A549 (cell line): ENCODE results near the gene CKLF. TPM values are rescaled to one million over a fixed set of nuclear protein-coding genes. Genes with fewer than 3 reads are reported as not detected.

Experiments used
- ATAC-seq, 2 experiments: fragments of 200-7000 bp in 1 of 2; fragments of >200 bp in 1 of 2; cut with Nextera tagmentation in 1 of 2; cut with Tn5 transposase in 1 of 2; 3 replicates each; pipeline versions ENCODE4 v1.8.0 to v1.9.1; 2018 to 2020; ENCODE audit warnings: mild to moderate bottlenecking in 1 of 2, moderate library complexity in 1 of 2
- CTCF ChIA-PET: fragments of 300-600 bp; sonication (Branson Sonifier 250); formaldehyde crosslinking; extraction: SDS; loops from one replicate; lab custom pipeline; 2021; ENCODE audit warnings: antibody characterized with exemption, inconsistent platforms; lab: Yijun Ruan, JAX
- POLR2A ChIA-PET: fragments of 350-600 bp; formaldehyde crosslinking; extraction: SDS; loops from one replicate; lab custom pipeline; 2021; ENCODE audit warnings: antibody characterized with exemption, inconsistent platforms; lab: Yijun Ruan, JAX
- DNase-seq, 2 experiments: peaks; one replicate each; pipeline versions ENCODE4 v3.0.0 to v3.0.0-alpha.2; 2011 to 2016; ENCODE audit warnings: low read depth in 1 of 2, low spot score in 1 of 2
- FAIRE-seq: peaks from 2 replicates; lab custom pipeline; 2011; peaks lifted over from hg19 to GRCh38; lab: Jason Lieb, UNC
- H3K27ac ChIP-seq, 2 experiments: fragments of >200 bp; sonication (Bioruptor Twin); formaldehyde crosslinking; 3 replicates each; pipeline ENCODE4 v1.5.1; 2016 to 2017
- H3K4me1 ChIP-seq: fragments of >200 bp; sonication (Bioruptor Twin); formaldehyde crosslinking; 3 replicates; pipeline ENCODE4 v1.6.1; 2016
- H3K4me2 ChIP-seq: fragments of >200 bp; sonication (Bioruptor Twin); formaldehyde crosslinking; 3 replicates; pipeline ENCODE4 v1.6.1; 2016
- H3K4me3 ChIP-seq: fragments of >200 bp; sonication (Bioruptor Twin); formaldehyde crosslinking; 3 replicates; pipeline ENCODE4 v1.5.1; 2016
- H3K9me3 ChIP-seq: fragments of >200 bp; sonication (Bioruptor Twin); formaldehyde crosslinking; 3 replicates; pipeline ENCODE4 v1.6.1; 2016
- CEBPB ChIP-seq, 2 experiments: fragments of >200 bp in 1 of 2; sonication (Bioruptor Twin) in 1 of 2; formaldehyde crosslinking in 1 of 2; IDR thresholded peaks; 2 replicates each; pipeline ENCODE4 v1.6.1; 2012 to 2016
- ESRRA ChIP-seq: fragments of 150-350 bp; IDR thresholded peaks from 2 replicates; pipeline ENCODE4 v1.6.1; 2014; ENCODE audit warnings: mild to moderate bottlenecking, low read length, borderline replicate concordance
- FOSL2 ChIP-seq, 2 experiments: fragments of 450-650 bp in 1 of 2; fragments of >200 bp in 1 of 2; sonication (Bioruptor Twin) in 1 of 2; formaldehyde crosslinking; IDR thresholded peaks; 2 replicates each; pipeline versions ENCODE4 v1.5.0 to v1.6.1; 2016 to 2020; ENCODE audit warnings: mild to moderate bottlenecking in 1 of 2, moderate library complexity in 1 of 2
- GATA3 ChIP-seq: IDR thresholded peaks from 2 replicates; pipeline ENCODE4 v1.6.1; 2012; ENCODE audit warnings: borderline replicate concordance
- HDAC2 ChIP-seq: fragments of 200-600 bp; sonication (generic); IDR thresholded peaks from 2 replicates; pipeline ENCODE4 v1.6.1; 2016
- HOXA7 ChIP-seq: fragments of 250-450 bp; sonication (Bioruptor Pico); IDR thresholded peaks from 2 replicates; pipeline ENCODE4 v1.5.0; 2020; ENCODE audit warnings: mild to moderate bottlenecking, moderate library complexity
- JUN ChIP-seq, 2 experiments: fragments of >200 bp; sonication (Bioruptor Twin); formaldehyde crosslinking; IDR thresholded peaks; 2 replicates in 1 of 2; 3 replicates in 1 of 2; pipeline ENCODE4 v1.6.1; 2016 to 2017
- JUNB ChIP-seq: fragments of >200 bp; sonication (Bioruptor Twin); formaldehyde crosslinking; IDR thresholded peaks from 2 replicates; pipeline ENCODE4 v1.6.1; 2016
- MYC ChIP-seq: IDR thresholded peaks from 2 replicates; pipeline ENCODE4 v1.6.1; 2012; ENCODE audit warnings: mild to moderate bottlenecking, inconsistent platforms, low read length, improper control_type of control experiment, borderline replicate concordance
- NFE2L2 ChIP-seq: fragments of 150-350 bp; conservative IDR thresholded peaks from 2 replicates; pipeline ENCODE4 v1.6.1; 2014; ENCODE audit warnings: low read length
- POLR2A ChIP-seq: IDR thresholded peaks from 2 replicates; pipeline ENCODE4 v1.6.1; 2012; ENCODE audit warnings: mild to moderate bottlenecking, low read length
- RNF2 ChIP-seq: fragments of 200-600 bp; sonication (generic); IDR thresholded peaks from 2 replicates; pipeline ENCODE4 v1.6.1; 2016; ENCODE audit warnings: low read depth, mild to moderate bottlenecking, antibody characterized with exemption, moderate library complexity, borderline replicate concordance
- TFCP2L1 ChIP-seq: fragments of 250-450 bp; sonication (Bioruptor Pico); IDR thresholded peaks from 2 replicates; pipeline ENCODE4 v1.5.0; 2021; ENCODE audit warnings: mild to moderate bottlenecking
- ZC3H11A ChIP-seq: fragments of 450-650 bp; IDR thresholded peaks from 2 replicates; pipeline ENCODE4 v1.6.1; 2014; ENCODE audit warnings: antibody characterized with exemption, mild to moderate bottlenecking
- ZFP36 ChIP-seq: fragments of 450-650 bp; IDR thresholded peaks from 2 replicates; pipeline ENCODE4 v1.6.1; 2014; ENCODE audit warnings: borderline replicate concordance; ENCODE audit not compliant: partially characterized antibody
- ZNF302 ChIP-seq: fragments of 250-450 bp; sonication (Bioruptor Pico); IDR thresholded peaks from 2 replicates; pipeline ENCODE4 v1.9.0; 2021; ENCODE audit warnings: inconsistent platforms, mild to moderate bottlenecking, moderate library complexity
- ZSCAN20 ChIP-seq: fragments of 250-450 bp; sonication (Bioruptor Pico); IDR thresholded peaks from 2 replicates; pipeline ENCODE4 v1.8.0; 2022; ENCODE audit warnings: mild to moderate bottlenecking, moderate library complexity
- WGBS: methylation state at CpG from one replicate; pipeline ENCODE4 v1.1.6; 2017; ENCODE audit errors: missing lambda C conversion rate; 5-methylcytosine and 5-hydroxymethylcytosine counted together
- polyA plus RNA-seq, 4 experiments: library from polyadenylated mRNA; depleted of rRNA in 3 of 4; stranded (reverse); fragments of >200 nt; fragmentation: RNase III in 1 of 4; extraction: RNeasy Plus Mini Kit Qiagen cat#74134 plus additional on column Dnase treatment in 1 of 4; gene quantifications; 2 replicates in 3 of 4; 3 replicates in 1 of 4; pipeline ENCODE4 v1.2.3, GENCODE V29; 2011 to 2017
- TF ChIP-seq, protein P1 (sequence below): fragments of >200 bp; sonication (Bioruptor Twin); formaldehyde crosslinking; IDR thresholded peaks from 3 replicates; pipeline ENCODE4 v1.5.1; 2016
- TF ChIP-seq, protein P2 (sequence below): fragments of 200-600 bp; sonication (generic); IDR thresholded peaks from 2 replicates; pipeline ENCODE4 v1.6.1; 2016; ENCODE audit warnings: antibody characterized with exemption, mild to moderate bottlenecking, moderate library complexity
- TF ChIP-seq, protein P3 (sequence below): fragments of 250-450 bp; sonication (Bioruptor Pico); IDR thresholded peaks from 2 replicates; pipeline ENCODE4 v1.5.0; 2021; ENCODE audit warnings: mild to moderate bottlenecking, moderate library complexity, borderline replicate concordance
- TF ChIP-seq, protein P4 (sequence below): IDR thresholded peaks from 2 replicates; pipeline ENCODE4 v1.6.1; 2012
- TF ChIP-seq, protein P5 (sequence below): fragments of >200 bp; sonication (Bioruptor Twin); formaldehyde crosslinking; IDR thresholded peaks from 2 replicates; pipeline ENCODE4 v1.6.1; 2016

CKLF gene
- polyA plus RNA-seq, 2 of the 4 experiments (the other 2 are of a cell fraction) = 85.1 to 87.0 TPM

DNA sequence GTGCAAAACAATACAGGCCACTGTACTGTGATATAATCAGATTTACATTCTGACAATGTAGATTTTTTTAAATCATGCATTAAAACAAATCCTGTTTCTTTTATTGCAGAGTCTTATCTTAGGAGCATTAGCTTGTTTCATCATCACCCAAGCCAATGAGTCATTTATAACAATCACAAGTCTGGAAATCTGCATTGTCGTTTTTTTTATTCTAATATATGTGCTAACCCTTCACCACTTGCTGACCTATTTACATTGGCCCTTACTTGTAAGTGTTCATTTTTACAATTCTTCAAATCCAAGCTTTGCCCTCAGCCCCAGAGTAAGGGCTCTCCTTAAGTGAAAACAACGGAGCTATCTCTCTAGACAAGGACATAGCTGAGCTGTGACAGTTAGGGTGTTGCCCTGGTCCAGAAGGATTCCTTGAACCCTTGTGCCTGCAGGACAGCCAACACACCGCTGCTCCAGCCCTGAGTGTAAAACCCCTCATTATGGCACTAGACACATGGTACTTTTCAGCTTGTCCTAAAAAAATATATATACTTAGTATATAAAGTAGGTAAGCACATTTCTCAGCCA, 17.5 kb downstream of the CKLF start:
- no peak for FAIRE-seq
- peak overlapping the region; percentile 57 for H3K4me2 ChIP-seq

More for the DNA sequence above, 17.5 kb downstream of the CKLF start:
- DNase-seq = peak; percentile 29 to 38
- CTCF ChIA-PET = interaction anchor here (0.9 to 2.2 kb wide), 10 partner anchors 9 to 163 kb away, joined by 3 to 7 read pairs (median 4); partner anchors contain the start of genes CMTM2 and CMTM3
- ATAC-seq = peak; percentile 68 to 74; a peak in 5 of 6 replicates
- Histone ChIP-seq H3K27ac (peak overlapping the region; percentile 47 to 80), H3K4me3 (no peak overlapping the region), H3K9me3 (no peaks in the 10 kb centered on the region), H3K4me1 (peaks cover 26% of the 10 kb centered on the region)
- TF ChIP-seq, protein P1, sequence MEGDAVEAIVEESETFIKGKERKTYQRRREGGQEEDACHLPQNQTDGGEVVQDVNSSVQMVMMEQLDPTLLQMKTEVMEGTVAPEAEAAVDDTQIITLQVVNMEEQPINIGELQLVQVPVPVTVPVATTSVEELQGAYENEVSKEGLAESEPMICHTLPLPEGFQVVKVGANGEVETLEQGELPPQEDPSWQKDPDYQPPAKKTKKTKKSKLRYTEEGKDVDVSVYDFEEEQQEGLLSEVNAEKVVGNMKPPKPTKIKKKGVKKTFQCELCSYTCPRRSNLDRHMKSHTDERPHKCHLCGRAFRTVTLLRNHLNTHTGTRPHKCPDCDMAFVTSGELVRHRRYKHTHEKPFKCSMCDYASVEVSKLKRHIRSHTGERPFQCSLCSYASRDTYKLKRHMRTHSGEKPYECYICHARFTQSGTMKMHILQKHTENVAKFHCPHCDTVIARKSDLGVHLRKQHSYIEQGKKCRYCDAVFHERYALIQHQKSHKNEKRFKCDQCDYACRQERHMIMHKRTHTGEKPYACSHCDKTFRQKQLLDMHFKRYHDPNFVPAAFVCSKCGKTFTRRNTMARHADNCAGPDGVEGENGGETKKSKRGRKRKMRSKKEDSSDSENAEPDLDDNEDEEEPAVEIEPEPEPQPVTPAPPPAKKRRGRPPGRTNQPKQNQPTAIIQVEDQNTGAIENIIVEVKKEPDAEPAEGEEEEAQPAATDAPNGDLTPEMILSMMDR = no peak
- TF ChIP-seq, protein P2, sequence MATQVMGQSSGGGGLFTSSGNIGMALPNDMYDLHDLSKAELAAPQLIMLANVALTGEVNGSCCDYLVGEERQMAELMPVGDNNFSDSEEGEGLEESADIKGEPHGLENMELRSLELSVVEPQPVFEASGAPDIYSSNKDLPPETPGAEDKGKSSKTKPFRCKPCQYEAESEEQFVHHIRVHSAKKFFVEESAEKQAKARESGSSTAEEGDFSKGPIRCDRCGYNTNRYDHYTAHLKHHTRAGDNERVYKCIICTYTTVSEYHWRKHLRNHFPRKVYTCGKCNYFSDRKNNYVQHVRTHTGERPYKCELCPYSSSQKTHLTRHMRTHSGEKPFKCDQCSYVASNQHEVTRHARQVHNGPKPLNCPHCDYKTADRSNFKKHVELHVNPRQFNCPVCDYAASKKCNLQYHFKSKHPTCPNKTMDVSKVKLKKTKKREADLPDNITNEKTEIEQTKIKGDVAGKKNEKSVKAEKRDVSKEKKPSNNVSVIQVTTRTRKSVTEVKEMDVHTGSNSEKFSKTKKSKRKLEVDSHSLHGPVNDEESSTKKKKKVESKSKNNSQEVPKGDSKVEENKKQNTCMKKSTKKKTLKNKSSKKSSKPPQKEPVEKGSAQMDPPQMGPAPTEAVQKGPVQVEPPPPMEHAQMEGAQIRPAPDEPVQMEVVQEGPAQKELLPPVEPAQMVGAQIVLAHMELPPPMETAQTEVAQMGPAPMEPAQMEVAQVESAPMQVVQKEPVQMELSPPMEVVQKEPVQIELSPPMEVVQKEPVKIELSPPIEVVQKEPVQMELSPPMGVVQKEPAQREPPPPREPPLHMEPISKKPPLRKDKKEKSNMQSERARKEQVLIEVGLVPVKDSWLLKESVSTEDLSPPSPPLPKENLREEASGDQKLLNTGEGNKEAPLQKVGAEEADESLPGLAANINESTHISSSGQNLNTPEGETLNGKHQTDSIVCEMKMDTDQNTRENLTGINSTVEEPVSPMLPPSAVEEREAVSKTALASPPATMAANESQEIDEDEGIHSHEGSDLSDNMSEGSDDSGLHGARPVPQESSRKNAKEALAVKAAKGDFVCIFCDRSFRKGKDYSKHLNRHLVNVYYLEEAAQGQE = no peak
- TF ChIP-seq, protein P3, sequence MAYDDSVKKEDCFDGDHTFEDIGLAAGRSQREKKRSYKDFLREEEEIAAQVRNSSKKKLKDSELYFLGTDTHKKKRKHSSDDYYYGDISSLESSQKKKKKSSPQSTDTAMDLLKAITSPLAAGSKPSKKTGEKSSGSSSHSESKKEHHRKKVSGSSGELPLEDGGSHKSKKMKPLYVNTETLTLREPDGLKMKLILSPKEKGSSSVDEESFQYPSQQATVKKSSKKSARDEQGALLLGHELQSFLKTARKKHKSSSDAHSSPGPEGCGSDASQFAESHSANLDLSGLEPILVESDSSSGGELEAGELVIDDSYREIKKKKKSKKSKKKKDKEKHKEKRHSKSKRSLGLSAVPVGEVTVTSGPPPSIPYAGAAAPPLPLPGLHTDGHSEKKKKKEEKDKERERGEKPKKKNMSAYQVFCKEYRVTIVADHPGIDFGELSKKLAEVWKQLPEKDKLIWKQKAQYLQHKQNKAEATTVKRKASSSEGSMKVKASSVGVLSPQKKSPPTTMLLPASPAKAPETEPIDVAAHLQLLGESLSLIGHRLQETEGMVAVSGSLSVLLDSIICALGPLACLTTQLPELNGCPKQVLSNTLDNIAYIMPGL (CRISPR knock-in tag) = no peak
- no peak for TF ChIP-seq ESRRA
- peak; percentile 51; the same call in 1 of the 2 replicates for TF ChIP-seq JUNB
- peak; percentile 33; the same call in 1 of the 2 replicates for TF ChIP-seq FOSL2 (IDR thresholded peaks at IDR 0.05)
- peak; percentile 82 for TF ChIP-seq FOSL2 (CRISPR knock-in tag; IDR thresholded peaks at IDR 0.05)
- TF ChIP-seq JUN (IDR thresholded peaks at IDR 0.05) = no peak
- no peak for TF ChIP-seq RNF2
- peak; percentile 24 to 67; a peak in 3 of 4 replicates for TF ChIP-seq CEBPB (IDR thresholded peaks at IDR 0.05)
- TF ChIP-seq ZFP36 = no peak
- TF ChIP-seq, protein P4, sequence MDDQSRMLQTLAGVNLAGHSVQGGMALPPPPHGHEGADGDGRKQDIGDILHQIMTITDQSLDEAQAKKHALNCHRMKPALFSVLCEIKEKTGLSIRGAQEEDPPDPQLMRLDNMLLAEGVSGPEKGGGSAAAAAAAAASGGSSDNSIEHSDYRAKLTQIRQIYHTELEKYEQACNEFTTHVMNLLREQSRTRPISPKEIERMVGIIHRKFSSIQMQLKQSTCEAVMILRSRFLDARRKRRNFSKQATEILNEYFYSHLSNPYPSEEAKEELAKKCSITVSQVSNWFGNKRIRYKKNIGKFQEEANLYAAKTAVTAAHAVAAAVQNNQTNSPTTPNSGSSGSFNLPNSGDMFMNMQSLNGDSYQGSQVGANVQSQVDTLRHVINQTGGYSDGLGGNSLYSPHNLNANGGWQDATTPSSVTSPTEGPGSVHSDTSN = no peak
- TF ChIP-seq HDAC2 = no peak
- TF ChIP-seq TFCP2L1 = no peak
- TF ChIP-seq ZSCAN20 (CRISPR knock-in tag) = no peak
- TF ChIP-seq MYC = no peak
- no peak for TF ChIP-seq ZNF302 (CRISPR knock-in tag)
- TF ChIP-seq, protein P5, sequence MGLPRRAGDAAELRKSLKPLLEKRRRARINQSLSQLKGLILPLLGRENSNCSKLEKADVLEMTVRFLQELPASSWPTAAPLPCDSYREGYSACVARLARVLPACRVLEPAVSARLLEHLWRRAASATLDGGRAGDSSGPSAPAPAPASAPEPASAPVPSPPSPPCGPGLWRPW = no peak
- no peak for TF ChIP-seq NFE2L2
- TF ChIP-seq HOXA7 (CRISPR knock-in tag) = no peak
- no peak for TF ChIP-seq POLR2A
- no peak for TF ChIP-seq ZC3H11A
- TF ChIP-seq GATA3 = no peak
- 18% methylated on average over 3 of the region's 3 CpGs for WGBS
- POLR2A ChIA-PET = interaction anchor here (0.6 to 1.3 kb wide), 3 partner anchors 18 to 303 kb away, joined by 3 to 8 read pairs (median 3); partner anchors contain the start of genes CKLF and CMTM3
